ENCODE measurements around the gene DPP10.

Gene DPP10

GRCh38 chr2:114724454-114724853, 282.0 kb downstream of the DPP10 start:
- H3K4me3 ChIP-seq (ENCODE audit: low read depth, low read length), result no peak overlapping the region
- ChIA-PET POLR2A (no interaction called here), CTCF (no interaction called here)
- no peak for DNase-seq (ENCODE audit: low read depth, low spot score)
- no peak for TF ChIP-seq CTCF (IDR thresholded peaks at IDR 0.05; ENCODE audit: insufficient read depth, low read length, missing control alignments)

GRCh38 chr2:114727012-114727411, 284.6 kb downstream of the DPP10 start:
- H3K4me3 ChIP-seq (ENCODE audit: low read depth, low read length), result no peak overlapping the region
- POLR2A ChIA-PET, result no interaction called here
- no peak for DNase-seq (ENCODE audit: low read depth, low spot score)
- CTCF ChIA-PET, result no interaction called here
- TF ChIP-seq CTCF (IDR thresholded peaks at IDR 0.05; ENCODE audit: insufficient read depth, low read length, missing control alignments), result no peak

- ChIA-PET POLR2A (no interaction called here), CTCF (no interaction called here)
- H3K4me3 ChIP-seq (ENCODE audit: low read depth, low read length), result no peak overlapping the region
- no peak for DNase-seq (ENCODE audit: low read depth, low spot score)
- no peak for TF ChIP-seq CTCF (IDR thresholded peaks at IDR 0.05; ENCODE audit: insufficient read depth, low read length, missing control alignments)
Measured at GRCh38 chr2:114728372-114728771, 285.9 kb downstream of the DPP10 start.

GRCh38 chr2:114729026-114729425, 286.6 kb downstream of the DPP10 start:
- CTCF ChIA-PET, result no interaction called here
- TF ChIP-seq CTCF (IDR thresholded peaks at IDR 0.05; ENCODE audit: insufficient read depth, low read length, missing control alignments), result no peak
- POLR2A ChIA-PET, result no interaction called here
- H3K4me3 ChIP-seq (ENCODE audit: low read depth, low read length), result no peak overlapping the region
- DNase-seq (ENCODE audit: low read depth, low spot score), result no peak

- TF ChIP-seq CTCF (IDR thresholded peaks at IDR 0.05; ENCODE audit: insufficient read depth, low read length, missing control alignments), result no peak
- ChIA-PET CTCF (no interaction called here), POLR2A (no interaction called here)
- no peak for DNase-seq (ENCODE audit: low read depth, low spot score)
- no peak overlapping the region for H3K4me3 ChIP-seq (ENCODE audit: low read depth, low read length)
Measured at GRCh38 chr2:114735126-114735525, 292.7 kb downstream of the DPP10 start.

- CTCF ChIA-PET, result no interaction called here
- DNase-seq (ENCODE audit: low read depth, low spot score), result no peak
- POLR2A ChIA-PET, result no interaction called here
- H3K4me3 ChIP-seq (ENCODE audit: low read depth, low read length), result no peak overlapping the region
- TF ChIP-seq CTCF (IDR thresholded peaks at IDR 0.05; ENCODE audit: insufficient read depth, low read length, missing control alignments), result no peak
Measured at GRCh38 chr2:114742245-114742644, 299.8 kb downstream of the DPP10 start.

Measured in AG04449 (cell line).